GM12872 (cell line): ENCODE data around the gene HMX1.

Source experiments
- TF ChIP-seq, protein P1 (sequence below): IDR thresholded peaks from 3 replicates; pipeline ENCODE4 v1.5.1; 2011; ENCODE audit warnings: low read depth, mild to moderate bottlenecking, low read length, moderate library complexity; ENCODE audit not compliant: insufficient read depth

The HMX1 gene

GRCh38 chr4:8830611-8831200 lies 40.9 kb downstream of the HMX1 start:
- TF ChIP-seq, protein P1, sequence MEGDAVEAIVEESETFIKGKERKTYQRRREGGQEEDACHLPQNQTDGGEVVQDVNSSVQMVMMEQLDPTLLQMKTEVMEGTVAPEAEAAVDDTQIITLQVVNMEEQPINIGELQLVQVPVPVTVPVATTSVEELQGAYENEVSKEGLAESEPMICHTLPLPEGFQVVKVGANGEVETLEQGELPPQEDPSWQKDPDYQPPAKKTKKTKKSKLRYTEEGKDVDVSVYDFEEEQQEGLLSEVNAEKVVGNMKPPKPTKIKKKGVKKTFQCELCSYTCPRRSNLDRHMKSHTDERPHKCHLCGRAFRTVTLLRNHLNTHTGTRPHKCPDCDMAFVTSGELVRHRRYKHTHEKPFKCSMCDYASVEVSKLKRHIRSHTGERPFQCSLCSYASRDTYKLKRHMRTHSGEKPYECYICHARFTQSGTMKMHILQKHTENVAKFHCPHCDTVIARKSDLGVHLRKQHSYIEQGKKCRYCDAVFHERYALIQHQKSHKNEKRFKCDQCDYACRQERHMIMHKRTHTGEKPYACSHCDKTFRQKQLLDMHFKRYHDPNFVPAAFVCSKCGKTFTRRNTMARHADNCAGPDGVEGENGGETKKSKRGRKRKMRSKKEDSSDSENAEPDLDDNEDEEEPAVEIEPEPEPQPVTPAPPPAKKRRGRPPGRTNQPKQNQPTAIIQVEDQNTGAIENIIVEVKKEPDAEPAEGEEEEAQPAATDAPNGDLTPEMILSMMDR: no peak

GRCh38 chr4:8830056-8830455 lies 41.6 kb downstream of the HMX1 start:
- TF ChIP-seq, protein P1: no peak

GRCh38 chr4:8829584-8829983 lies 42.1 kb downstream of the HMX1 start:
- TF ChIP-seq, protein P1: no peak

- TF ChIP-seq, protein P1: no peak
Observed at GRCh38 chr4:8828869-8829268, 42.8 kb downstream of the HMX1 start.

- TF ChIP-seq, protein P1: no peak
Observed at GRCh38 chr4:8821151-8821950, 50.3 kb downstream of the HMX1 start.

DNA sequence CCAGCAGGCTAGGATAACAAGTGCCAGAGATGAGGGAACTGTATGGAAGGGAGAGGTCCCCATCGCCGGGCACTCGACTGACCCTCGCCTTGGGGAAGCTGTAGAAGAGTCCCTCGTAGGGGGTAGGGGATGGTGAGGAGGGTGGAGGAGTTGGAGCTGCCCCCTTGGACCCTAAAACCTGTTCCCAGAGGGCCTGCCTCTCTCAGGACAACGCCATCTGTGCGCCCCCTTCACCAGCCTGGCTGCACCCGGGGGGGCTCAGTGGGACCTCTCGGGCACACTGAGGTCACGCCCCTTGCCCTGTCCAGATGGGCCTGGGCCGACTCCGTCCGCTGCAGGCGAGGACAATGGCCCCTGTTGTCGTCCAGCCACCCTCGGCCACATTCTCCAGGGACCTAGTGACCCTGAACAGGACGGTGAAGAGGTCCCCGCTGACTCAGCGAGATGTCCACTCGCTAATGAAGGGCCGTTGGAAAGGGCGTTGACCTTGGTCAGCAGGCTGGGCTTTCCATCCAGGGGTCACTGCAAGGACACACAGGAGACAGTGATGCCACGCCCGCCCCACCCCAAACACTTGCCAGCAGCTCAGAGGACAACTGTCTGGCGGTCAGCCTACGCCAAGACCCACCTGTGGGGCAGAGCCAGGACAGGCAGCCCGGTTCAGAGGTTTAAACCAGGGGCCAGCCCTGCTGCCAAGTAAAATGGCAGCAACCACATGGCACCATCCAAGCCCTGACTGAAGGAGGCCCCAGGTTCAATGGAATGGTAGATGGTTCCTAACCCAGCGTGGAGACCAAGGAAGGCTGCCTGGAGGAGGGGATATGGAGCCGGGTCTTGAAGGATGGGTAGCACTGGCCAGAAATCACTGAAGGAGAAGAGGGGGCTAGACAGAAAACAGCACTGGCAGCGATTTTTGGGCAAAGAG lies 51.2 kb downstream of the HMX1 start:
- TF ChIP-seq, protein P1: no peak
